22Rv1 (cell line): ENCODE measurements around the gene EFNB3.

Experiments used
- ZFX ChIP-seq: fragments of 450-650 bp; IDR thresholded peaks from 2 replicates; pipeline ENCODE4 v1.6.1; 2017; ENCODE audit warnings: antibody characterized with exemption, borderline replicate concordance
- TF ChIP-seq, protein P1 (sequence below): fragments of 450-650 bp; IDR thresholded peaks from 2 replicates; pipeline ENCODE4 v1.5.1; 2017; ENCODE audit warnings: mild to moderate bottlenecking

DNA sequence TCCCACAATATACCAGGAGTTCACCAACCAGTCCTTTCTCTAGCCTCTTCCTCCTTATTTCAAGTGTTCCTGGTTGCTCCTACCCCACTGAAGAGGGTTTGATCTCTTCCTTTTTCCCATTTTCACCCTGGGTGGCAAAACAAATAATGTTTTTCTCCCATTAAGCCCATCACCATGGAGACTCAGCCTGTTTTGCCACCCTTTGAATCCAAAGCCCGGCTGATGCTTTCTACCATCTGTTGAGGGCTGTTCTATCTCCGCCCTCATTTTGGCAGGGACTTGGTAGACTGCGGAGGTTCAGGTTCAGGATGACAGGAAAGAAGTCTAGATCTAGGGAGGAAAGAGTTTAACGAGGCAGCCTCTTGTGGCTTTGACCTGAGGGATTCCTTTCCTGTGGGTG is 15.1 kb downstream of the EFNB3 start:
- TF ChIP-seq, protein P1, sequence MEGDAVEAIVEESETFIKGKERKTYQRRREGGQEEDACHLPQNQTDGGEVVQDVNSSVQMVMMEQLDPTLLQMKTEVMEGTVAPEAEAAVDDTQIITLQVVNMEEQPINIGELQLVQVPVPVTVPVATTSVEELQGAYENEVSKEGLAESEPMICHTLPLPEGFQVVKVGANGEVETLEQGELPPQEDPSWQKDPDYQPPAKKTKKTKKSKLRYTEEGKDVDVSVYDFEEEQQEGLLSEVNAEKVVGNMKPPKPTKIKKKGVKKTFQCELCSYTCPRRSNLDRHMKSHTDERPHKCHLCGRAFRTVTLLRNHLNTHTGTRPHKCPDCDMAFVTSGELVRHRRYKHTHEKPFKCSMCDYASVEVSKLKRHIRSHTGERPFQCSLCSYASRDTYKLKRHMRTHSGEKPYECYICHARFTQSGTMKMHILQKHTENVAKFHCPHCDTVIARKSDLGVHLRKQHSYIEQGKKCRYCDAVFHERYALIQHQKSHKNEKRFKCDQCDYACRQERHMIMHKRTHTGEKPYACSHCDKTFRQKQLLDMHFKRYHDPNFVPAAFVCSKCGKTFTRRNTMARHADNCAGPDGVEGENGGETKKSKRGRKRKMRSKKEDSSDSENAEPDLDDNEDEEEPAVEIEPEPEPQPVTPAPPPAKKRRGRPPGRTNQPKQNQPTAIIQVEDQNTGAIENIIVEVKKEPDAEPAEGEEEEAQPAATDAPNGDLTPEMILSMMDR = no peak
- no peak for TF ChIP-seq ZFX
